Spinal cord (tissue), 10 donors: ENCODE results near the gene RBL2. TPM values are rescaled to one million over a fixed set of nuclear protein-coding genes. Genes with fewer than 3 reads are reported as not detected.
"Not testable (repeated sequence)": the region's sequence is repeated elsewhere in the genome, so short reads cannot be mapped to it uniquely, and the experiment has no call there.

Experiments
- DNase-seq, 6 donors: peaks; one replicate each; pipeline versions ENCODE4 v3.0.0 to v3.0.0-alpha.2; 2013 to 2015; ENCODE audit warnings: low spot score in 6 of 6, low read depth in 4 of 6
- H3K27ac ChIP-seq: one replicate; pipeline ENCODE4 v1.5.1; 2013; ENCODE audit warnings: low read depth, low read length, control low read depth
- H3K27me3 ChIP-seq: one replicate; pipeline ENCODE4 v1.6.1; 2013; ENCODE audit warnings: low read length; ENCODE audit not compliant: control insufficient read depth, insufficient read depth
- H3K36me3 ChIP-seq: one replicate; pipeline ENCODE4 v1.6.1; 2013; ENCODE audit warnings: low read length; ENCODE audit not compliant: control insufficient read depth, insufficient read depth
- H3K4me1 ChIP-seq: one replicate; pipeline ENCODE4 v1.6.1; 2013; ENCODE audit warnings: low read length; ENCODE audit not compliant: control insufficient read depth, insufficient read depth
- H3K4me3 ChIP-seq: one replicate; pipeline ENCODE4 v1.5.1; 2013; ENCODE audit warnings: low read depth, low read length, control low read depth
- H3K9me3 ChIP-seq: one replicate; pipeline ENCODE4 v1.6.1; 2013; ENCODE audit warnings: low read length; ENCODE audit not compliant: control insufficient read depth, insufficient read depth
- WGBS: methylation state at CpG from one replicate; pipeline ENCODE4 v1.1.5; 2013; ENCODE audit warnings: missing lambda C conversion rate; ENCODE audit not compliant: insufficient coverage; 5-methylcytosine and 5-hydroxymethylcytosine counted together
- polyA plus RNA-seq, 2 donors: library from polyadenylated mRNA; unstranded; fragments of 120-200 nt; gene quantifications; one replicate each; pipeline ENCODE4 v1.2.1, GENCODE V29; 2013; ENCODE audit not compliant: insufficient read length in 2 of 2
- total RNA-seq, 2 donors: library from RNA; depleted of rRNA in 1 of 2; stranded (reverse); fragments of 120-200 nt in 1 of 2; fragments of >200 nt in 1 of 2; gene quantifications; one replicate each; pipeline versions ENCODE4 v1.2.3 to v1.2.4, GENCODE V29; 2013 to 2014
- donor health status: healthy.

RBL2 gene
- total and polyA plus RNA-seq, 4 donors = 53.4 to 94.2 (median 64.8) TPM

- H3K27ac ChIP-seq = no peak overlapping the region
- H3K4me1 ChIP-seq = no peaks in the 10 kb centered on the region
- no peaks in the 10 kb centered on the region for H3K27me3 ChIP-seq
- WGBS = 99% methylated on average over 7 of the region's 7 CpGs
- H3K36me3 ChIP-seq = no peaks in the 10 kb centered on the region
- no peak for DNase-seq
- no peak overlapping the region for H3K4me3 ChIP-seq
- H3K9me3 ChIP-seq = peaks cover 2% of the 10 kb centered on the region
Measured at GRCh38 chr16:53417976-53418375, 16.3 kb upstream of the RBL2 start.

GRCh38 chr16:53419383-53419709 lies 14.9 kb upstream of the RBL2 start:
- no CpG with 5 or more reads among the region's 2 CpGs for WGBS
- not testable (repeated sequence) for H3K27ac ChIP-seq, H3K4me1 ChIP-seq, H3K4me3 ChIP-seq, H3K9me3 ChIP-seq, DNase-seq, H3K36me3 ChIP-seq, H3K27me3 ChIP-seq

- no peaks in the 10 kb centered on the region for H3K27me3 ChIP-seq
- H3K36me3 ChIP-seq = no peaks in the 10 kb centered on the region
- H3K4me1 ChIP-seq = no peaks in the 10 kb centered on the region
- peaks cover 9% of the 10 kb centered on the region for H3K9me3 ChIP-seq
- 97% methylated on average over 23 of the region's 24 CpGs for WGBS
- no peak overlapping the region for H3K4me3 ChIP-seq
- no peak overlapping the region for H3K27ac ChIP-seq
- DNase-seq = no peak
Measured at GRCh38 chr16:53421248-53421647, 13.0 kb upstream of the RBL2 start.

GRCh38 chr16:53423968-53424367 lies 10.3 kb upstream of the RBL2 start:
- not testable (repeated sequence) for DNase-seq, H3K4me3 ChIP-seq, H3K36me3 ChIP-seq, H3K27ac ChIP-seq, H3K4me1 ChIP-seq, H3K27me3 ChIP-seq, H3K9me3 ChIP-seq
- WGBS = no CpG with 5 or more reads among the region's 1 CpG

- no CpG with 5 or more reads among the region's 3 CpGs for WGBS
- H3K9me3 ChIP-seq = peaks cover 7% of the 10 kb centered on the region
- H3K27ac ChIP-seq = no peak overlapping the region
- no peaks in the 10 kb centered on the region for H3K36me3 ChIP-seq
- no peak overlapping the region for H3K4me3 ChIP-seq
- H3K4me1 ChIP-seq = no peaks in the 10 kb centered on the region
- no peaks in the 10 kb centered on the region for H3K27me3 ChIP-seq
- DNase-seq = no peak
Measured at GRCh38 chr16:53428681-53429080, 5.6 kb upstream of the RBL2 start.

GRCh38 chr16:53429221-53429943 lies 4.9 kb upstream of the RBL2 start:
- Histone ChIP-seq H3K27ac (no peak overlapping the region), H3K27me3 (no peaks in the 10 kb centered on the region), H3K4me1 (no peaks in the 10 kb centered on the region), H3K4me3 (no peak overlapping the region), H3K36me3 (no peaks in the 10 kb centered on the region), H3K9me3 (peaks cover 3% of the 10 kb centered on the region)
- WGBS = 66% methylated on average over 4 of the region's 4 CpGs
- DNase-seq = peak in 1 of 6 donors; percentile 48

GRCh38 chr16:53430363-53430762 lies 3.9 kb upstream of the RBL2 start:
- H3K27me3 ChIP-seq = no peaks in the 10 kb centered on the region
- no peaks in the 10 kb centered on the region for H3K4me1 ChIP-seq
- H3K9me3 ChIP-seq = no peaks in the 10 kb centered on the region
- no peaks in the 10 kb centered on the region for H3K36me3 ChIP-seq
- no peak overlapping the region for H3K27ac ChIP-seq
- no peak for DNase-seq
- no CpG with 5 or more reads among the region's 1 CpG for WGBS
- no peak overlapping the region for H3K4me3 ChIP-seq

- WGBS = 72% methylated on average over 3 of the region's 7 CpGs
- peak overlapping the region; percentile 33 for H3K27ac ChIP-seq
- no peak for DNase-seq
- H3K36me3 ChIP-seq = no peaks in the 10 kb centered on the region
- no peaks in the 10 kb centered on the region for H3K27me3 ChIP-seq
- H3K9me3 ChIP-seq = no peaks in the 10 kb centered on the region
- peak overlapping the region; percentile 88 for H3K4me3 ChIP-seq
- H3K4me1 ChIP-seq = no peaks in the 10 kb centered on the region
Measured at GRCh38 chr16:53433509-53433908, 762 bp upstream of the RBL2 start.

GRCh38 chr16:53433930-53434376 lies 318 bp upstream of the RBL2 start:
- DNase-seq = peak in 1 of 6 donors; percentile 66
- Histone ChIP-seq H3K36me3 (no peaks in the 10 kb centered on the region), H3K27me3 (no peaks in the 10 kb centered on the region), H3K4me3 (peak overlapping the region; percentile 88), H3K27ac (peak overlapping the region; percentile 33), H3K4me1 (no peaks in the 10 kb centered on the region), H3K9me3 (no peaks in the 10 kb centered on the region)
- WGBS = 47% methylated on average over 6 of the region's 13 CpGs

- Histone ChIP-seq H3K4me3 (peak overlapping the region; percentile 88), H3K9me3 (no peaks in the 10 kb centered on the region), H3K27ac (peak overlapping the region; percentile 91), H3K36me3 (peaks cover 5% of the 10 kb centered on the region), H3K27me3 (no peaks in the 10 kb centered on the region), H3K4me1 (no peaks in the 10 kb centered on the region)
- WGBS = 0% methylated on average over 20 of the region's 28 CpGs
- DNase-seq = peak; percentile 45 to 89 (median 62)
Measured at GRCh38 chr16:53435066-53435688, 906 bp downstream of the RBL2 start.
